Fibroblast of the aortic adventitia (primary cell): ENCODE results near the gene KCTD7. TPM values are rescaled to one million over a fixed set of nuclear protein-coding genes. Genes with fewer than 3 reads are reported as not detected.

Experiments used
- DNase-seq: peaks from one replicate; pipeline ENCODE4 v3.0.0-alpha.2; 2010; ENCODE audit warnings: low read depth
- H3K4me3 ChIP-seq: 2 replicates; pipeline ENCODE4 v1.5.1; 2011; ENCODE audit warnings: low read depth, mild to moderate bottlenecking, control low read depth, low read length, moderate library complexity
- total RNA-seq: library from RNA; depleted of rRNA; stranded (reverse); fragments of >200 nt; gene quantifications from 2 replicates; pipeline ENCODE4 v1.2.3, GENCODE V29; 2012; ENCODE audit warnings: low replicate concordance
- TF ChIP-seq, protein P1 (sequence below): IDR thresholded peaks from 2 replicates; pipeline ENCODE4 v1.5.1; 2011; ENCODE audit warnings: mild to moderate bottlenecking, low read length, control low read depth, inconsistent platforms; ENCODE audit not compliant: insufficient read depth

The KCTD7 gene
- total RNA-seq, 1 donor: 9.4 TPM

DNA sequence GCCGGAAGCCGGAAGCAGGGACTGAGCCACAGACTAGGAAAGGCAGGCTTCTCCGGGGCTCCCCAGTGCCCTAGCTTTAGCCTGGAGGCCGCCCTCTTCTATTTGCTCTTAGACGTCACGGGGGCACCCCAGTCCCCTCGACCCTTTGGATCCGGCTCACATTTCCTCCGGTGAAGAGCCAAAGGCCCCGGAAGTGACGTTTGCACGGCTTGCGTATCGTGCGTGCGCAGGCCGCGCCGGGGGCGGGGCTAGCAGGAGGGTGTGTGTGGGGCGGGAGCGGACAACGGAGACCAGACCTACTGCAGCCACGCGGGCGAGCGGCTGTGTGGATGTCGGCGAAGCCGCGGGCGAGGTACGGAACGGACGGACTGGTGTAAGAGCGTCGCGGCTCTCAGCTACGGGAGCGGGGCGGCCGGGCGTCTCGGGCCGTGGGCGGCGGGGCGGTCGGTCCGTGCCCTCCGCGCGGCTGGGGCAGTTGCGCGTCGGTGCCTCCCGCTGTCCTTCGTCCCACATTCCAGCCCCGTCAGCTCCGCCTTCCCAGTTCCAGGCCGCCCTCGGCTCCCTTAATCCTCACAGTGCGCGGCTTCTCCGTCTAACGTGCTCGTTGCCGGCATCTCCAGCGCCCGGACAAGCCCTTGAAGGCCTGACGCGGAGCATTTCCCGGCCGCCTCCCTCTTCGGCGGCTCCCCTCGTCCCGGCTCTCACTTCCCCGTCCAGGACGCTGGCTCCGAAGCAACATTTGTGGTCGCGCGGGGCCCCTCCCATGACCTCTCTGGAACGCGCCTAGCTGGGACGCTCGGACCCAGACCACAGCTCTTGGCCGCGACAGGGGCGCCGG lies 25.8 kb downstream of the KCTD7 start:
- H3K4me3 ChIP-seq: peak overlapping the region; percentile 84
- TF ChIP-seq, protein P1, sequence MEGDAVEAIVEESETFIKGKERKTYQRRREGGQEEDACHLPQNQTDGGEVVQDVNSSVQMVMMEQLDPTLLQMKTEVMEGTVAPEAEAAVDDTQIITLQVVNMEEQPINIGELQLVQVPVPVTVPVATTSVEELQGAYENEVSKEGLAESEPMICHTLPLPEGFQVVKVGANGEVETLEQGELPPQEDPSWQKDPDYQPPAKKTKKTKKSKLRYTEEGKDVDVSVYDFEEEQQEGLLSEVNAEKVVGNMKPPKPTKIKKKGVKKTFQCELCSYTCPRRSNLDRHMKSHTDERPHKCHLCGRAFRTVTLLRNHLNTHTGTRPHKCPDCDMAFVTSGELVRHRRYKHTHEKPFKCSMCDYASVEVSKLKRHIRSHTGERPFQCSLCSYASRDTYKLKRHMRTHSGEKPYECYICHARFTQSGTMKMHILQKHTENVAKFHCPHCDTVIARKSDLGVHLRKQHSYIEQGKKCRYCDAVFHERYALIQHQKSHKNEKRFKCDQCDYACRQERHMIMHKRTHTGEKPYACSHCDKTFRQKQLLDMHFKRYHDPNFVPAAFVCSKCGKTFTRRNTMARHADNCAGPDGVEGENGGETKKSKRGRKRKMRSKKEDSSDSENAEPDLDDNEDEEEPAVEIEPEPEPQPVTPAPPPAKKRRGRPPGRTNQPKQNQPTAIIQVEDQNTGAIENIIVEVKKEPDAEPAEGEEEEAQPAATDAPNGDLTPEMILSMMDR: no peak
- peak; percentile 97 for DNase-seq

DNA sequence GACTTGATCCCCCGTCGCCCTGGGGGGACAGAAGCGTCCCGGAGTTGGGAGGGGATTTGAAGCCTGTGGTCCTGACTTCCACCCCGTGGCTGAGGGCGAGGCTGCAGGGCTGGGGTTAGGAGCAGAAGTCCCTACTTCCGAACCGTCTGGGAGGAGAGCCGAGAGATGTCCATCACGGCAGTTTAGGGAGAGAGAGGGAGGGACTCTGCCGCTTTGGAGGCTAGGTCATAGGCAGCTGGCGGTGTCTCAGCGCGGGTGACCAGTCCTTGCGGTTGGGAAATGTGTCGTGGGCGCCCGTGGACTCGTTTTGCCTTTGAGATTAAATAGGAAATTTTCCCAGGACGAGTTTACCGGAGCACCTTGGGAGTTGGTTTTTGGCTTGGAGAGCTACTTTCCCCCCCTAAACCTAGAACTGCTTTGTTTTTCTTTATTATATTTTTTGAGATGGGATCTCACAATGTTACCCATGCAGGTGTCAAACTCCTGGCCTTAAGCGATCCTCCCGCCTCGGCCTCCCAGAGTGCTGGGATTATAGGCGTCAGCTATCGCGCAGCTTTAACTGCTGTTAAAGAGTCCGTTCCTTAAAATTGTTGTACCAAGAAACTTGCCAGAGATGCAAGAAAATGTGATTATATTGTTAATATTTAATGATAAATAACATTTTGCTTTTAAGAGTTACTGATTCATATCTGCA lies 26.6 kb downstream of the KCTD7 start:
- H3K4me3 ChIP-seq: peak overlapping the region; percentile 84
- TF ChIP-seq, protein P1: peak; percentile 2
- peak; percentile 53 for DNase-seq

DNA sequence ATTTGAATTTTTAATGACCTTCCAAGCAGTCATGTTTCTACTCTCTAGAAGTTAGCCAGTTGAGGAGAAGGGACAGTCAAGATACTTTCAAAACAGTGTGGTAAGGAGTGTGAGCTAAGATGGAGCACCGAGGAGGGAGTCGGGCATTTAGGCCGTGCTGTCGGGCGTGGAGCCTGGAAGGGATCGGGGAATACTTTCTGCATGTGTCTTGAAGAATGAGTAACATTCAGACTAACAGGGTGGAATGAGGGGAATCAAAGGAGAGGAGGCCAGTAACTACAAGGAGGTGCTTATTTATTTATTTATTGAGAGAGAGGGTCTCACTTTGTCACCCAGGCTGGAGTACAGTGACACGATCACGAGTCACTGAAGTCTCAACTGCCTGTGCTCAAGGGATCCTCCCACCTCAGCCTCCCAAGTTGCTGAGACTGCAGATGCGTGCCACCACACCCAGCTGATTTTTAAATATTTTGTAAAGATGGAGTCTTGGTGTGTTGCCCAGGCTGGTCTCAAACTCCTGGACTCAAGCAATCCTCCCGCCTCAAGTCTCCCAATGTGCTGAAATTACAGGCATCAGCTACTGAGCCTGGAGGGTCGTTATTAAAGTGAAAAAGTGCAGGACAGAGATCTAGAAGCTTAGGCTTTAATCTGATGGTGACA lies 27.3 kb downstream of the KCTD7 start:
- peak overlapping the region; percentile 84 for H3K4me3 ChIP-seq
- peak; percentile 72 for DNase-seq

DNA sequence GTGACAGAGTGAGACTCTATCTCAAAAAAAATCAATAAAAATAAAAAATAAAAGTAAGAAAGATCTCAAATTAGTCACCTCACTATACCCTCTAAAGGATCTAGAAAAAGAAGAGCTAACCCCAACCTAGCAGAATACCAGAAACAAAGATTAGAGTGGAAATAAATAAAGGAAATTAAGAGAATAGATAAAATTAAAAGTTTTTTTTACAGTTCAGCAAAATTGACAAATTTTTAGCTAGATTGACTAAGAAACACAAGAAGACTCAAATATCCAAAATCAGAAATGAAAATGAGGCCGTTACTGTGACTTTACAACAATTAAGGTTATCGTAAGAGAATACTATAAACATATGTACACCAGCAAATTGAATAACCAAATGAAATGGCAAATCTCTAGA lies 29.1 kb downstream of the KCTD7 start:
- no peak for DNase-seq
- H3K4me3 ChIP-seq: no peak overlapping the region
- TF ChIP-seq, protein P1: no peak

DNA sequence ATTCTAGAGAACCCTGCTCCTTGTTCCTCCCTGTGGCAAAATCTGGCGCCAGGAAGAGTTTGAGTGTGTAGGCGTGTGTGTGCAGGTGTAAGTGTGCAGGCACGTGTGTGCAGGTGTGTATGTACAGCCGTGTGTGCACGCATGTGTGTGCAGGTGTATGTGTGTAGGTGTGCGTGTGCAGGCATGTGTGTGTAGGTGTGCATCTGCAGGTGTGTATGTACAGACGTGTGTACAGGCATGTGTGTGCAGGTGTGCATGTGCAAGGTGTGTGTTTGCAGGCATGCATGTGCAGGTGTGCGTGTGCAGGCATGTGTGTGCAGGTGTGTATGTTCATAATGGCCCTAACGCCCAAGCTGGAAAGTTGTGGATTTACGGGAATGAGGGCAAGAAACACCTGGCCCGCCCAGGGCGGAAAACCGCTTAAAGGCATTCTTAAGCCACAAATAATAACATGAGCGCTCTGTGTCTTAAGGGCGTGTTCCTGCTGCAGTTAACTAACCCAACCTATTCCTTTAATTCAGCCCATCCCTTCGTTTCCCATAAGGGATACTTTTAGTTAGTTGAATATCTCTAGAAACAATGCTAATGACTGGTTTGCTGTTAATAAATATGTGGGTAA lies 34.1 kb downstream of the KCTD7 start:
- TF ChIP-seq, protein P1: no peak
- no peak for DNase-seq
- H3K4me3 ChIP-seq: no peak overlapping the region

DNA sequence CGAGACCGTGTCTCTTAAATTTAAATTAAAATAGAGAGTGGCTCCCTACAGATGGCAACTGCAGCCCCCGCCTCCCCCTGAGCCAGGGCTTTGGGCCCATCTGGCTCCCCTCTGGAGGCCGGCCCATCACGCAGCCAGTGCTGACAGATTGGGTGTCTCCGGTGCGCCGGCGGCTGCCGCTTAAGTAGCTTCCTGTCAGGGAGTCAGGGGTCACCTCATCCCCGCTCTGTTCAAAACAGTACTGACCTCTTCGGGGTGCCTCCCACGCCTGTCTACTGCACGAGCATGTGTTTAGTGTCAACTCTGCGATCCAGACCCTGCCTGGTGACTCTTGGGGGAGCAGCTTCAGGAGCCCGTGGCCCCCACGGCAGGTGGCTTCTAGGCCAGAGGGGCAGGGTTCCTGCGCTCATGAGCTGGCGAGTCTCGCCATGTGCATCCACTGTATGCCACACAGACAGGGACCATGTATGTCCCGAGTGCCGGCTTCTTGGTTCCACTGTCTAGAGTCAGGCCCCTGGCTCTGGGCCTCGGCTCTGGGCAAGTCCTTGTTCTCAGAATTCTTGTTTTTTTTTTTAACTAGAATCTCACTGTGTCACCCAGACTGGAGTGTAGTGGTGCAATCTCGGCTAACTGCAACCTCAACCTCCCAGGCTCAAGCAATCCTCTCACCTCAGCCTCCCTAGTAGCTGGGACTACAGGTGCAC lies 36.1 kb downstream of the KCTD7 start:
- no peak overlapping the region for H3K4me3 ChIP-seq
- no peak for DNase-seq
- TF ChIP-seq, protein P1: no peak
